ENCODE data around the gene GABBR2. TPM values are rescaled to one million over a fixed set of nuclear protein-coding genes. Genes with fewer than 3 reads are reported as not detected.
A peak's percentile ranks its signal among the peaks of the same experiment; 100 is the strongest.

The GABBR2 gene
- polyA plus RNA-seq, 6 donors from 2014 or later = not detected

DNA sequence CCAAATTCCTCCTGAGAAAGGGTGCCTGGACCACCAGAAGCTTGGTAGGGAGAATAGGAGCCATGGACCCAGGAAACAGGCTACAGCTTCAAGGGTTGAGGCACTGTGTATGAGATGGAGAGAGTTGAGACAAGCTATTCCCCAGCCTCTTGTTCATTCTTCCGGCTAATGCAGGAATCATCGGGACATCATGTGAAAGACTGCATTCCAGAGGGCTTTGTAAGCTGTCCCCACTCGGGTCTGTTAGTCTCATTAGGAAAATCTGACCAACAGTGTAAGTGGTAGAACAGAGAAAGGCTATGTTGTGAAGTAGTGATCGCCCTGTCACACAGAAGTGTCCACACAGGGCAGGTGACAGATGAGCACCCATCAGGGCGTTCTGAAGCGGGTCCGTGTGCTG is 81.4 kb downstream of the GABBR2 start:
- Mint-ChIP-seq H3K27ac (no peak overlapping the region), H3K9me3 (no peaks in the 10 kb centered on the region), H3K36me3 (no peaks in the 10 kb centered on the region), H3K4me1 (no peaks in the 10 kb centered on the region), H3K27me3 (peaks cover 17 to 51% (median 44%) of the 10 kb centered on the region in 3 donors), H3K4me3 (no peak overlapping the region)
- ATAC-seq (ENCODE audit: low read depth in 2 of 2) (no peak), DNase-seq (no peak)

DNA sequence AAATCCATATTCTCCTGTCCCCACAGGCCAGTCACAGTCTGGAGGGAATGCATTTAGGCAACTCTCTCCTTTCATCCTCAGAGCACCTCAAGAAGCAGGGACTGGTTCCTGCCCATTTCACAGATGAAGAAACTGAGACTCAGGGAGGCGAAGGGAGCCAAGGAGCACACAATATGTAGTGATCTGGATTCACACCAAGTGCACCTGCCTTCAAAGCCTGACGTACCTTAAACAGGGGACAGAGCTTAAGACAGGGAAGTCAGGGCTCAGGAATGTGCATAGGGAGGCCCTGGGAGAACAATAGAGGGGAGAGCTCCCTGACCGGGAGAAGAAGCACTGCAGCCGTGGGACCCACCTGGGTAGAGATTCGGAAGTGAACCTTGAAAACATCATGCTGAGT is 83.0 kb downstream of the GABBR2 start:
- no peak for ATAC-seq (ENCODE audit: low read depth in 2 of 2)
- no peak overlapping the region for H3K27ac Mint-ChIP-seq
- no peaks in the 10 kb centered on the region for H3K36me3 Mint-ChIP-seq
- peaks cover 12 to 57% (median 47%) of the 10 kb centered on the region in 3 donors for H3K27me3 Mint-ChIP-seq
- no peaks in the 10 kb centered on the region for H3K9me3 Mint-ChIP-seq
- no peaks in the 10 kb centered on the region for H3K4me1 Mint-ChIP-seq
- no peak for DNase-seq
- H3K4me3 Mint-ChIP-seq = no peak overlapping the region

DNA sequence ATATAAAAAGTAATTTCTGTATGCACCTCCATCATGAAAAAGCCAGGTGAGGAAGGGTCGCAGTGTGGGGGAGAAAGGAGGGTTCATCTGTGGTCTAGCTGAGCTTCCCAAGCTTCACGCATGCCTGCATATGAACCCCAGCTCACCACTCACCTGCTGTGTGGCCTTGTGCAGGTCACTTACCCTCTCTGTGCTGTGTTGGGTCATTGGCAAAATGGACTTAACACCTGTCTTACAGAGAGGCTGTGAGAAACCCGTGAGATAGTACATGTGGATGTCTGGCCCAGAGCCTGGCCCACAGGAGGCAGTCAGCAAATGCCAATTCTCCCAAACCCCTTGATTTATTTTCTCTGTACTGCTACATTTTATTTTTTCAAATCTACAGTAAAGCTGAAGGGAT is 88.9 kb downstream of the GABBR2 start:
- Mint-ChIP-seq H3K9me3 (no peaks in the 10 kb centered on the region), H3K4me3 (no peak overlapping the region), H3K27me3 (peaks cover 6 to 51% (median 37%) of the 10 kb centered on the region in 3 donors), H3K36me3 (no peaks in the 10 kb centered on the region), H3K27ac (no peak overlapping the region), H3K4me1 (no peaks in the 10 kb centered on the region)
- DNase-seq = no peak
- ATAC-seq (ENCODE audit: low read depth in 2 of 2) = no peak

DNA sequence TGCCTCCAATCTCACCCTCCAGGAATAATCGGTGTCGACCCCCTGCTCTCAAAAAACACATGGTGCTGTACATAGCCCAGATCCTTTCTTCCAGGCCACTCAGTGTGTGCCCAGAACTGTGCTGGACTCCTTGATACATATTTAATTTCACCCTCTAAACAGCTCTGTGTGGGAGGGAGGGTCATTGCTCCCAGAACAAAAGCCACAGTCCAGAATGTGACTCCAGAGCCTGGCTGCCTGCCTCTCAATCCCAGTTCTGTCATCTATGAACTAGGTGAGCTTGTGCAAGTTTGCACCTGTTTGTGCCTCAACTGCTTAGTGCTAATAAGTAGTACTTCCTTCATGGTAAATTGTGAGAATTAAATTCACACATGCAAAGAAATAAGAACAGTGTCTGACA is 93.1 kb downstream of the GABBR2 start:
- Mint-ChIP-seq H3K27me3 (peaks cover 6 to 36% (median 13%) of the 10 kb centered on the region in 3 donors), H3K4me3 (no peak overlapping the region), H3K36me3 (no peaks in the 10 kb centered on the region), H3K27ac (no peak overlapping the region), H3K4me1 (no peaks in the 10 kb centered on the region), H3K9me3 (no peaks in the 10 kb centered on the region)
- no peak for ATAC-seq (ENCODE audit: low read depth in 2 of 2)
- DNase-seq = no peak

DNA sequence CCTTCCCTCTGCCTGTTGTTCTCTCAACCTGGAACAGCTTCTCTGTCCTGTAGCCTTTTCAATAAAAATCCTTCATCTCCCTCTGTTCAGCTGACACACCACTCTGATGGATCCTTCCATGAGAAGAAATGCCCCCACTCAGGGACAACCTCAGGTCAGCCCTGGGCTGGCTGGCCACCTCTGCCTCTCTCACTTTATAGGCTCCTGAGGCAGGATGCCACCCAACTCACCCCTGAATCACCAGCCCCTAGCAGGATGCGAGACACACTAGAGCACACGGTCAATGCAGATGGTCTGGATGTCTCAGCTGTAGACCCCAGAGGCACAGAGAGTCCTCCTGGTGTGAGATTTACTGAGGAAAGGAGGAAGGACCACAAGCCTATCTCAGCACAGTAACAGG is 93.8 kb downstream of the GABBR2 start:
- Mint-ChIP-seq H3K4me3 (no peak overlapping the region), H3K27ac (no peak overlapping the region), H3K36me3 (no peaks in the 10 kb centered on the region), H3K27me3 (peaks cover 10 to 29% (median 10%) of the 10 kb centered on the region in 3 donors), H3K4me1 (no peaks in the 10 kb centered on the region), H3K9me3 (no peaks in the 10 kb centered on the region)
- ATAC-seq (ENCODE audit: low read depth in 2 of 2) (no peak), DNase-seq (no peak)

DNA sequence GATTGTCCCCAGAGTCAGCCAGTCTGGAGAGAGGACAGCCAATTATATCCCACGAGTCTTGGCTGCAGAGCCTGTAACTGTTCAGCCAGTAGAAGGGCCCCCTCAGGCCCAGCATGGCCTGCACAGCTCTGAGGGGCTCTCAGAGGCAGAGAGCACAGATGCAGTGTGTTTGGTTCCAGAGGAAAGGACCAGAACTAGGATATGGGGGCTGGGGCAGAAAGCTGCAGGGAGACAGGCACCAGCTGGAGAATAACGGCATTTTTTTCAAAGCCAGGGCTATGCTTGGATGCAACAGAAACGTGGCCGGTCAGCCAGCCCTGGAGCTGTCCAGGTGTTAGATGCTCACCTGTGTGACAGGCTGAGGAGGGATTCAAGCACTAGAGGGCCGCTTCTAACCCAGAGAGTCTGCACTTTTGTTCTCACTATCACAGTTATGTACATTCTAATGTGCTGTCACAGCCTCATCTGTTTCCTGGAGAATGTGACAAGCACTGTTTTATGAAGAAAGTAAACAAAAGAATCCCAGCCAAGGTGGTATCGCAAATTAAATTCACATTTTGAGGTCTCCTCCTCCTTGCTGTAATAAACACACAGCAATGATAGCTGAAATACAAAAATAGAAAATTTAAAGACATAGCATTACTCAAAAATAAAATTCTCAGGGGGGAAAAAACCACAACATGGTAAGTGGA is 96.5 kb downstream of the GABBR2 start:
- Mint-ChIP-seq H3K4me1 (no peaks in the 10 kb centered on the region), H3K4me3 (no peak overlapping the region), H3K36me3 (no peaks in the 10 kb centered on the region), H3K27ac (no peak overlapping the region), H3K9me3 (no peaks in the 10 kb centered on the region), H3K27me3 (peaks cover 8 to 18% (median 9%) of the 10 kb centered on the region in 3 donors)
- no peak for ATAC-seq (ENCODE audit: low read depth in 2 of 2)
- DNase-seq = no peak

DNA sequence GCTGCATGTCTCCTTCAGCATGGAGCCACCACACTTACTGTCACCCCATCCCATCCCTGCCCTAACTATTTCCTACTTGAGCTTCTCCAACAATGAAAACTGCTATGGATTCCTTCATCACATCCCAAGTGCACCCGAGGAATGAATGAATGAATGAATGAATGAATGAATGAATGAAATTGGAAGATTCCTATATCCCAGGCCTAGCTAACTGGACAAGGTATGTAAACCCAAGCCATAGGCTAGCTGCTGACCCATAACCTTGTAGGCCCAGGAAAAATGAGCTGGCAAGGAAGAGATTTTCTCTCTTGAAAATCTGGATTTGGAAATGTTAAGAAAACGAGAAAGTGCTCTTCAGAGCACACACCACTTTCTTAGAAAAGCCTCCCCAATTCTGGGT is 97.4 kb downstream of the GABBR2 start:
- DNase-seq (no peak), ATAC-seq (ENCODE audit: low read depth in 2 of 2) (no peak)
- Mint-ChIP-seq H3K9me3 (no peaks in the 10 kb centered on the region), H3K36me3 (no peaks in the 10 kb centered on the region), H3K27me3 (peaks cover 5 to 18% (median 12%) of the 10 kb centered on the region in 3 donors), H3K27ac (no peak overlapping the region), H3K4me1 (no peaks in the 10 kb centered on the region), H3K4me3 (no peak overlapping the region)

DNA sequence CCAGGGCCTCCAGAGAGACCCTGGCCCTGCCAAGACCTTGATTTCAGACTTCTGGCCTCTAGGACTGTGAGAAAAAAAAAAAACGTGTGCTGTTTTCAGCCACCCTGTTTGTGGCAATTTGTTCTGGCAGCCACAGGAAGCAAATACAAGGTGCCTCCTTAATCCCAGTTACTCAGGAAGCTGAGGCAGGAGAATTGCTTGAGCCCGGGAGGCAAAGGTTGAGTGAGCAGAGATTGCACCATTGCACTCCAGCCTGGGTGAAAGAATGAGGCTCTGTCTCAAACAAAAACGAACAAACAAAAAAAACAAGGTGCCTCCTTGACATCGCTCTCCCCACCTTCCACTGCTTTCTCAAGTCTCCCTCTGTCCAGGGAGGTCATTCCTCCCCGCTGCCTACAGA is 98.0 kb downstream of the GABBR2 start:
- DNase-seq (no peak), ATAC-seq (ENCODE audit: low read depth in 2 of 2) (no peak)
- Mint-ChIP-seq H3K4me3 (no peak overlapping the region), H3K27ac (no peak overlapping the region), H3K36me3 (no peaks in the 10 kb centered on the region), H3K9me3 (no peaks in the 10 kb centered on the region), H3K4me1 (no peaks in the 10 kb centered on the region), H3K27me3 (peaks cover 5 to 17% (median 12%) of the 10 kb centered on the region in 3 donors)

DNA sequence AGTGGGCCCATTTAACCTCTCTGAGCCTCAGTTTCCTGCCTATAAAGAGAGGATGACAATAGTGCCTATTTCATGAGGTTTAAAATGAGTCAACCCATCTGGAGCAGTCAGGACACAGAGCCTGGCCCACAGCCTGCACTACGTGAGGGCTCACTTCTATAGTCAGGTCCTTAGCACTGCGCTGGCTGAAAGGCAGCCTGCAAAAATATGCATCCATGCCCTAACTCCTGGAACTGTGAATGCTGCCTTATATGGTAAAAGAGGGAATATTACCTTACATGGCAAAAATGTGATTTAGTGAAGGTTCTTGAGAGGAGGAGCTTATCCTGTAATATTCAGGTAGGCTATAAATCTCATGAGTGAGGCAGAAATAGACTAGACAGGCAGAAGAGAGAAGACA is 98.5 kb downstream of the GABBR2 start:
- no peak overlapping the region for H3K4me3 Mint-ChIP-seq
- ATAC-seq (ENCODE audit: low read depth in 2 of 2) = no peak
- H3K36me3 Mint-ChIP-seq = no peaks in the 10 kb centered on the region
- H3K9me3 Mint-ChIP-seq = no peaks in the 10 kb centered on the region
- H3K27me3 Mint-ChIP-seq = peaks cover 5 to 12% (median 12%) of the 10 kb centered on the region in 3 donors
- no peak for DNase-seq
- peak overlapping the region in 1 of 6 donors; percentile 40 for H3K27ac Mint-ChIP-seq
- no peaks in the 10 kb centered on the region for H3K4me1 Mint-ChIP-seq

DNA sequence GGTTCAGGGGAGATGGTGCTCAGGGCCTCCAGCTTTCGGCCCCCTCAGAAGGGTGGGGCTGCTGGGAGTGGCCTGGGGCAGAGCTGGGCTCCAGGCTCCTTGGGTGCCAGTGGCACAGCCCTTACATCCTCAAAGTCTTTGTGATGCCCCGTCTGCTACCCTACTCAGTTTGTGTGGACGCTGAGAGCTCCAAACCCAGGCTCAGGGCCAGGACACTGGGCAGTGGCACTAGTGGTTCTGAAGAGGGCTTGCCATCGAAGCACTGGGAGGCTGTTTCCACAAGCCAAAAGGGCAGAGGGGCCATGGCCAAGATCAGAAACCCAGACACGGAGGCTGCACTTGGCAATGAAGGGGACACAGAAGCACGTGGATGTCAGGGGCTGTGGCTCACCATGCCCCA is 99.1 kb downstream of the GABBR2 start:
- H3K27ac Mint-ChIP-seq = no peak overlapping the region
- peaks cover 5 to 12% (median 10%) of the 10 kb centered on the region in 3 donors for H3K27me3 Mint-ChIP-seq
- no peaks in the 10 kb centered on the region for H3K9me3 Mint-ChIP-seq
- no peak for ATAC-seq (ENCODE audit: low read depth in 2 of 2)
- no peak for DNase-seq
- H3K4me1 Mint-ChIP-seq = no peaks in the 10 kb centered on the region
- no peaks in the 10 kb centered on the region for H3K36me3 Mint-ChIP-seq
- no peak overlapping the region for H3K4me3 Mint-ChIP-seq

DNA sequence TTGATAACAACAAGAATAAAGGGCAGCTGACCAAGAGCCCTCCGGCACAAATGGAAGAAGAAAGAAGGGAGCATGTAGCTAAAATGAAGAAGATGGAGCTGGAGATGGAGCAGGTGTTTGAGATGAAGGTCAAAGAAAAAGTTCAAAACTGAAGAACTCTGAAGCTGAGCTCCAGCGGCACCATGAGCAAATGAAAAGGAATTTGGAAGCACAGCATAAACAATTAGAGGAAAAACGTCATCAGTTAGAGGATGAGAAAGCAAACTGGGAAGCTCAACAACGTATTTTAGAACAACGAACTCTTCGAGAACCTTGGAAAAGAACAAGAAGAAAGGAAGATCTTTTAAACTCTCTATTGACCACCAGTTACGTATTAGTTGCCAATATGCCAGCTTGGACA is 100.9 kb downstream of the GABBR2 start:
- H3K4me3 Mint-ChIP-seq = no peak overlapping the region
- no peaks in the 10 kb centered on the region for H3K4me1 Mint-ChIP-seq
- ATAC-seq (ENCODE audit: low read depth in 2 of 2) (no peak), DNase-seq (no peak)
- H3K36me3 Mint-ChIP-seq = no peaks in the 10 kb centered on the region
- no peaks in the 10 kb centered on the region for H3K9me3 Mint-ChIP-seq
- H3K27ac Mint-ChIP-seq = no peak overlapping the region
- peaks cover 1 to 12% (median 5%) of the 10 kb centered on the region in 3 donors for H3K27me3 Mint-ChIP-seq

DNA sequence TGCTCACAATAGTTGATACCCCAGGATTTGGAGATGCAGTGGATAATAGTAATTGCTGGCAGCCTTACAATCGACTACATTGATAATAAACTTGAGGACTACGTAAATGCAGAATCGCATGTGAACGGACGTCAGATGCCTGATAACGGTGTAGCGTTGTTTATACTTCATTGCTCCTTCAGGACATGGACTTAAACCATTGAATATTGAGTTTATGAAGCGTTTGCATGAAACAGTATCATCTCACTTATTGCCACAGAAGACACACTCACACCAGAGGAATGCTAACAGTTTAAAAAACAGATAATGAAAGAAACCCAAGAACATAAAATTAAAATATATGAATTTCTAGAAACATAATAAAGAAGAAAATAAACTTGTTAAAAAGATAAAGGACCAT is 101.6 kb downstream of the GABBR2 start:
- ATAC-seq (ENCODE audit: low read depth in 2 of 2) = no peak
- Mint-ChIP-seq H3K4me3 (no peak overlapping the region), H3K27me3 (peaks cover 0 to 12% (median 5%) of the 10 kb centered on the region in 3 donors), H3K9me3 (no peaks in the 10 kb centered on the region), H3K36me3 (no peaks in the 10 kb centered on the region), H3K4me1 (no peaks in the 10 kb centered on the region), H3K27ac (no peak overlapping the region)
- DNase-seq = no peak

DNA sequence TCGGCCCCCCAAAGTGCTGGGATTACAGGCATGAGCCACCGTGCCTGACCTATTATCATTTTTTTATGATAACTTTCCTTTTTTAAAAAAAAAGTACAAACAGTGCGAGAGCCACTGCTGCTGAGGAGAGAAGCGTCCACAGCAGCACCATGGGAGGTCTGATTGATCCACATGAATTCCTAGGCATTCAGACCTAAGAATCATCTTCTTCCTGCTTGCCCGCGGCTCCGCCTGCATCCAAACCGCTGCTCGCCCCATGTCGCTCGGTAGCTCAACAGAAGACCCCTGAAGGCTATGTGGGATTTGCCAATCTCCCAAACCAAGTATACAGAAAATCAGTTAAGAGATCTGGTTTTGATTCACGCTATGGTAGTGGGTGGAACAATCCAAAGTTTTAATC is 102.0 kb downstream of the GABBR2 start:
- DNase-seq (no peak), ATAC-seq (ENCODE audit: low read depth in 2 of 2) (no peak)
- Mint-ChIP-seq H3K9me3 (no peaks in the 10 kb centered on the region), H3K27me3 (peaks cover 0 to 12% (median 5%) of the 10 kb centered on the region in 3 donors), H3K4me1 (no peaks in the 10 kb centered on the region), H3K27ac (no peak overlapping the region), H3K36me3 (no peaks in the 10 kb centered on the region), H3K4me3 (no peak overlapping the region)

DNA sequence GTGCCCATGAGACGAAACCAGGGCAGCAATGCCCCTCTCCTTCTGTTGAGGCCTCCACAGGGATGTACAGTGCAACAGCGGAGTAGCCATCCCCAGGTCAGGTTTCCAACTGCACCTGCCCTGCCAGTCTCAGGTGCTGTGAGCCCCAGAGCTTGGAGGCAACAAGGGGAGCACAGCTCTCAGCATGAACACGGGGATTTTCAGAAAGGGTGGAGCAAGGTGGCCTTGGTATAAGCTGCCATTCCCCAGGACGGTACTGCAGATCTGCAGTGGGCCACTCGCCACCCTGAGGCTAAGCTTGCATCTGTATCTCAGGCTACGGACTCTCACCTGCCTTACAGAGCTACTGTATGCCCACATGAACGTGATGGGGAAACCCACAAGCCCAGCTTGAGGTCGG is 103.6 kb downstream of the GABBR2 start:
- Mint-ChIP-seq H3K9me3 (no peaks in the 10 kb centered on the region), H3K4me3 (no peak overlapping the region), H3K36me3 (no peaks in the 10 kb centered on the region), H3K27ac (no peak overlapping the region), H3K4me1 (no peaks in the 10 kb centered on the region), H3K27me3 (peaks cover 12% of the 10 kb centered on the region in 3 donors)
- no peak for ATAC-seq (ENCODE audit: low read depth in 2 of 2)
- DNase-seq = no peak

All from naive B cell (primary cell).